G401.6 (cell line): ENCODE data around the gene HSPA9.
"Not testable (repeated sequence)": the region's sequence is repeated elsewhere in the genome, so short reads cannot be mapped to it uniquely, and the experiment has no call there.

Experiments used
- FAIRE-seq: peaks from 2 replicates; lab custom pipeline; 2012; peaks lifted over from hg19 to GRCh38; lab: Jason Lieb, UNC

The HSPA9 gene

DNA sequence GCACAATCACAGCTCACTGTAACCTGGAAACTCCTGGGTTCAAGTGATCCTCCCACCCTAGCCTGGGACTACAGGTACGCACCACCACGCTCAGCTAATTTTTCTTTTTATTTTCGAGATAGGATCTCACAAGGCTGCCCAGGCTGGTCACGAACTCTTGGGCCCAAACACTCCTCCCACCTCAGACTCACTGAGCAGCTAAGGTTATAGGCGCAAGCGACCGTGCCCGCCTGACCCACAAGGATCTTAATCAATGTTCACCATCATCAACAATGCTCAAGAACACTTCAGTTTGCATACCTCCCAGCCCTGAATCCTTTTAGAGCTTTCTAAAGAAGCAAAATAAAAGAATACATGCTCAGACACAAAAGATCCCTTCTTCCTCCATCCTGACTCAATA is 45.4 kb downstream of the HSPA9 start:
- no peak for FAIRE-seq

- FAIRE-seq, result no peak
These were observed 46.3 kb downstream of the HSPA9 start for GRCh38 chr5:138528744-138529469.

DNA sequence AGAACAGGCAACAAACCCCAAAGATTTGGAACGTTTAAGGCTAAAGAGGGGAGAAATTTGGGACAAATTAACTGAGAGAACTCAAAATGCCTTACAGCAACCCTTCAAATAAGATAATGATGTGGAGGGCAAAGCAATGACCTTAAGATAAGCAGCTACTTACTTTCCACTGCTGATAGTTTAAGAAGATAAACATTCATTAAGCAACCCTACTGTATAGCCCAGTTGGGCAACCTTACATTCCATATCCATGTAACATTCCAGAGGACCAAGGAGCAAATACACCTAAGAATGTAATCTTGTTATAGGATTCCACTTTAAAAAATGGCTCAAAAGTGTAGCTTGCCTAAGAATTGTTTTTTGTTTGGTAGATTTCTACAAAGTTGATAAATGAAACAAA is 47.0 kb downstream of the HSPA9 start:
- peak; percentile 19 for FAIRE-seq

DNA sequence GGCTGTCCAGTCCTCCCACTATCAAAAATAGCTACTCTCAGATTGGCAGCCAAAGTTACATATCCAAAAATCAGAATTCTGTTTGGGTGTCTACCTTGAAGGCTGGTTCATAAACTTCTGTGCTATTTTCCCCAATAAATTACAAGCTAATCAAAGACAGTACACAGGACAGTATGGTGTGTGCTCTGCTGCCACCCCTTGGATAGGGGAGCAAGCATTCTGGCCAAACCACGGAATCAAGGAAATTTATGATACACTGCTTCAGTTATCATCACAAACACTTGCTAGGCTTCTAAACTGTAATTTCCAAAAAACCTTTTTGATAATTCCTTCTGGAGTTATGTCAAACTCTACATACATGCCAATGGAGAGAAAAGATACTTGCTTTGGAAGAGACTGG is 48.0 kb downstream of the HSPA9 start:
- no peak for FAIRE-seq

DNA sequence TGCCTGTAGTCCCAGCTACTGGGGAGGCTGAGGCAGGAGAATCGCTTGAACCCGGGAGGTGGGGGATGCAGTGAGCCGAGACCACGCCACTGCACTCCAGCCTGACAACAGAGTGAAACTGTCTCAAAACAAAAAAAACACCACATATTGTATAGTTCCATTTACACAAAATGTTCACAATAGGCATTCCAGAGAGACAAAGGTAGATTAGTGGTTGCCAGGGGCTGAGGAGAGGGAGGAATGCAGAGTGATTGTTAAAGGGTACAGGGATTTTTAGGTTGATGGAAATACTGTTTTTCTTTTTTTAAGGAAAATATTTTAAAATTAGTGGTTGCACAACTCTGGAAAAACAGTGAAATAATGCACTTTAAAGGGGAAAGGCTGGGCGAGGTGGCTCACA is 51.8 kb downstream of the HSPA9 start:
- FAIRE-seq, result no peak

DNA sequence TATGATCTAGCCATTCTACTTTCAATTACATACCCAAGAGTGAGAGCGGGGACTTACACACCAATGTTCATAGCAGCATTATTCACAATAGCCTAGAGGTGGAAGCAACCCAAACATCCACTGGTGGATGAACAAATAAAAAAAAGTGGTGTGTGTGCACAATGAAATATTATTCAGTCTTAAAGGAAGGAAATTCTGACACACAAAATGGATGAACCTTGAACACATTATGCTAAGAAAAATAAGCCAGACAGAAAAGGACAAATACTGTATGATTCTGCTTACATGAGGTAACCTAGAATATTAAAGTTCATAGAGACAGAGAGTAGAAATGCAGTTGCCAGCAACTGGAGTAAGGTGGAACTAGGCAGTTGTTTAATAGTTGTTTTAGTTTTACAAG is 54.2 kb downstream of the HSPA9 start:
- FAIRE-seq, result no peak

- no peak for FAIRE-seq
These were observed 57.8 kb downstream of the HSPA9 start for GRCh38 chr5:138517437-138517836.

- no peak for FAIRE-seq
These were observed 59.5 kb downstream of the HSPA9 start for GRCh38 chr5:138515556-138516245.

- FAIRE-seq, result no peak
These were observed 61.2 kb downstream of the HSPA9 start for GRCh38 chr5:138514021-138514420.

- no peak for FAIRE-seq
These were observed 66.2 kb downstream of the HSPA9 start for GRCh38 chr5:138508958-138509357.

DNA sequence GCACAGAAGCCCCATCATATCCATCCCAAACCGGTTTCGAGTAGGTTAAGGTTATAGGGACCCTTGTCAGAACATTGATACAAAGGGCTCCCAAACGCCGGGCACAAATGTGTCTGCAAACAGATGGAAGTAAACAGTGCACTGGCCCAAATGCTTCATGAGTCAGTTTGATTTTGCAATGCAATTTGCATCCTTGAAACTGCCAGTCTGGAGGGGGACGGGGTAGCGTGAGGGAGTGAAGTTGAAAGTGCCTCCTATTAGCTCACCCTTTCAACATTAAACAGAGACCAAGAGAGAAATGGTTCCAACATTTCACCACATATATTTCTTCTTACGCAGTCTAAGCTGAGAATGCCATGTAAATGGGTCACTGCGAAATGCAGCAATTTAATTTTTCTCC is 67.7 kb downstream of the HSPA9 start:
- FAIRE-seq, result not testable (repeated sequence)

GRCh38 chr5:138506370-138507306 is 68.6 kb downstream of the HSPA9 start:
- no peak for FAIRE-seq

DNA sequence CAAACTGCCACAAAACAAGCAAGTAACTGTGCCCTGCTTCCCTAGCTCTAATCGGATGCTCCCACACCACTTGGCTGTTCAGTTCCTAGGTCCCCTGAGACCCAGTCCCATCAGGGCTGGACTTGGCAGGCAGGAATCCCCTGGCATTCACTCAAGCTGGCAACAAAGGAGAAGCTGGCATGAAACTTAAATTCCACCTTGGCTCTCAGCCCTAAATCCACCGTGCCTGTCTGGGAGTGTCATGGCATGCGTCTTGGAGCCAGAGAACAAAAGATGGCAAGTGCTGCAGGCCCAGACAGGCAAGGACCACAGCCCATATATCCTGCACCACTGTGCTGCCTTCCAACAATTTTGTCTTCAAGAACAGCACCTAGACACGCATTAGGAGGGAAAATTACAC is 70.4 kb downstream of the HSPA9 start:
- FAIRE-seq, result no peak
